Esophagus squamous epithelium (tissue), 4 donors: ENCODE data around the gene LARP6.

Experiments
- CTCF ChIP-seq, 6 experiments: fragments of 450-650 bp in 4 of 6; fragments of 200-600 bp in 2 of 6; sonication (generic) in 2 of 6; IDR thresholded peaks; one replicate each; pipeline ENCODE4 v1.5.1; 2016 to 2019; ENCODE audit warnings: antibody characterized with exemption in 6 of 6, mild to moderate bottlenecking in 4 of 6, moderate library complexity in 4 of 6
- POLR2A ChIP-seq, 4 donors: fragments of 450-650 bp; IDR thresholded peaks; one replicate each; pipeline ENCODE4 v1.6.1; 2017; ENCODE audit warnings: antibody characterized with exemption in 4 of 4, mild to moderate bottlenecking in 4 of 4, moderate library complexity in 3 of 4

- TF ChIP-seq POLR2A (IDR thresholded peaks at IDR 0.05) = no peak
- TF ChIP-seq CTCF (IDR thresholded peaks at IDR 0.05) = no peak
Measured at GRCh38 chr15:70797464-70797863, 56.5 kb downstream of the LARP6 start.
